ENCODE results near the gene HMCN2.

The HMCN2 gene

DNA sequence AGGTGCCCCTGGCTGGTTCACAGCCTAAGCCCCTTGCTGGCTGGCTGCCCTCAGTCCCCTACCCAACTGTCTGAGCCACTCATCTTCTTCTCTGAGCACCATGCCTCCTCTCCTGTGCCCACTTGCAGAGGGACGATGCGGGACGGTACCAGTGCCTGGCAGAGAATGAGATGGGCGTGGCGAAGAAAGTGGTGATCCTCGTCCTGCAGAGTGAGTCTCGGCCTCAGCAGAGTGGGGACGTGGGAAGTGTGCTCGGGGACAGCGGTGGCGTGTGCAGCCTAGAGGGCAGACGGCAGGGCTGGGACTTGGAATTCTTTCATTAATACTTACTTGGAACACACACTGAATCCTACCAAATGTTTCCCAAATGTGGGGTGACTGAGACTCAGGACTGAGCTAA, 144.9 kb downstream of the HMCN2 start:
- TF ChIP-seq RAD21 (IDR thresholded peaks at IDR 0.05; ENCODE audit: low read depth) = no peak
- TF ChIP-seq, protein P1, sequence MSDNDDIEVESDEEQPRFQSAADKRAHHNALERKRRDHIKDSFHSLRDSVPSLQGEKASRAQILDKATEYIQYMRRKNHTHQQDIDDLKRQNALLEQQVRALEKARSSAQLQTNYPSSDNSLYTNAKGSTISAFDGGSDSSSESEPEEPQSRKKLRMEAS (IDR thresholded peaks at IDR 0.05) = no peak
- TF ChIP-seq CREB1 (IDR thresholded peaks at IDR 0.05; ENCODE audit: low read depth) = no peak
- no peak for TF ChIP-seq TAF1 (IDR thresholded peaks at IDR 0.05; ENCODE audit: low read depth)
- no peak for TF ChIP-seq NFIC (IDR thresholded peaks at IDR 0.05)
- TF ChIP-seq EGR1 (IDR thresholded peaks at IDR 0.05) = no peak
- no peak for TF ChIP-seq TEAD4 (IDR thresholded peaks at IDR 0.05)
- TF ChIP-seq, protein P2, sequence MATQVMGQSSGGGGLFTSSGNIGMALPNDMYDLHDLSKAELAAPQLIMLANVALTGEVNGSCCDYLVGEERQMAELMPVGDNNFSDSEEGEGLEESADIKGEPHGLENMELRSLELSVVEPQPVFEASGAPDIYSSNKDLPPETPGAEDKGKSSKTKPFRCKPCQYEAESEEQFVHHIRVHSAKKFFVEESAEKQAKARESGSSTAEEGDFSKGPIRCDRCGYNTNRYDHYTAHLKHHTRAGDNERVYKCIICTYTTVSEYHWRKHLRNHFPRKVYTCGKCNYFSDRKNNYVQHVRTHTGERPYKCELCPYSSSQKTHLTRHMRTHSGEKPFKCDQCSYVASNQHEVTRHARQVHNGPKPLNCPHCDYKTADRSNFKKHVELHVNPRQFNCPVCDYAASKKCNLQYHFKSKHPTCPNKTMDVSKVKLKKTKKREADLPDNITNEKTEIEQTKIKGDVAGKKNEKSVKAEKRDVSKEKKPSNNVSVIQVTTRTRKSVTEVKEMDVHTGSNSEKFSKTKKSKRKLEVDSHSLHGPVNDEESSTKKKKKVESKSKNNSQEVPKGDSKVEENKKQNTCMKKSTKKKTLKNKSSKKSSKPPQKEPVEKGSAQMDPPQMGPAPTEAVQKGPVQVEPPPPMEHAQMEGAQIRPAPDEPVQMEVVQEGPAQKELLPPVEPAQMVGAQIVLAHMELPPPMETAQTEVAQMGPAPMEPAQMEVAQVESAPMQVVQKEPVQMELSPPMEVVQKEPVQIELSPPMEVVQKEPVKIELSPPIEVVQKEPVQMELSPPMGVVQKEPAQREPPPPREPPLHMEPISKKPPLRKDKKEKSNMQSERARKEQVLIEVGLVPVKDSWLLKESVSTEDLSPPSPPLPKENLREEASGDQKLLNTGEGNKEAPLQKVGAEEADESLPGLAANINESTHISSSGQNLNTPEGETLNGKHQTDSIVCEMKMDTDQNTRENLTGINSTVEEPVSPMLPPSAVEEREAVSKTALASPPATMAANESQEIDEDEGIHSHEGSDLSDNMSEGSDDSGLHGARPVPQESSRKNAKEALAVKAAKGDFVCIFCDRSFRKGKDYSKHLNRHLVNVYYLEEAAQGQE (IDR thresholded peaks at IDR 0.05; ENCODE audit: low read depth) = no peak
- TF ChIP-seq, protein P3, sequence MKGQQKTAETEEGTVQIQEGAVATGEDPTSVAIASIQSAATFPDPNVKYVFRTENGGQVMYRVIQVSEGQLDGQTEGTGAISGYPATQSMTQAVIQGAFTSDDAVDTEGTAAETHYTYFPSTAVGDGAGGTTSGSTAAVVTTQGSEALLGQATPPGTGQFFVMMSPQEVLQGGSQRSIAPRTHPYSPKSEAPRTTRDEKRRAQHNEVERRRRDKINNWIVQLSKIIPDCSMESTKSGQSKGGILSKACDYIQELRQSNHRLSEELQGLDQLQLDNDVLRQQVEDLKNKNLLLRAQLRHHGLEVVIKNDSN (IDR thresholded peaks at IDR 0.05) = no peak
- TF ChIP-seq FOXM1 (IDR thresholded peaks at IDR 0.05; ENCODE audit: borderline replicate concordance, low read depth) = no peak
- no peak for TF ChIP-seq YY1 (IDR thresholded peaks at IDR 0.05; ENCODE audit: low read depth)
- TF ChIP-seq TCF12 (IDR thresholded peaks at IDR 0.05; ENCODE audit: low read depth) = no peak

DNA sequence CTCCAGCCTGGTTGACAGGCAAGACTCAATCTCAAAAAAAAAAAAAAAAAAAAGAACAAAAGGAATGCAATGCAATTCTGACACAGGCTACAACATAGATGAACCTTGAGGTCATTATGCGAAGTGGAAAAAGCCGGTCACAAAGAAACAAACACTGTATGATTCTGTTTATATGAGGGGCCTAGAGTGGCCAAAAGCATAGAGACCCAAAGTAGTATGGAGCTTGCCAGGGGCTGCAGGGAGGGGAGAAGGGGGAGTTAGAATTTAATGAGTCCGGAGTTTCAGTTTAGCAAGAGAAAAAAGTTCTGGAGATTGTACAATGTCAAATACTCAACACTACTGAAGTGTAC, 146.0 kb downstream of the HMCN2 start:
- no peak for TF ChIP-seq TAF1 (IDR thresholded peaks at IDR 0.05; ENCODE audit: low read depth)
- TF ChIP-seq FOXM1 (IDR thresholded peaks at IDR 0.05; ENCODE audit: borderline replicate concordance, low read depth) = no peak
- no peak for TF ChIP-seq EP300 (IDR thresholded peaks at IDR 0.05; ENCODE audit: borderline replicate concordance)
- TF ChIP-seq, protein P3 (IDR thresholded peaks at IDR 0.05) = no peak
- no peak for TF ChIP-seq NFIC (IDR thresholded peaks at IDR 0.05)
- TF ChIP-seq YY1 (IDR thresholded peaks at IDR 0.05; ENCODE audit: low read depth) = no peak
- no peak for TF ChIP-seq CREB1 (IDR thresholded peaks at IDR 0.05; ENCODE audit: low read depth)
- TF ChIP-seq, protein P2 (IDR thresholded peaks at IDR 0.05; ENCODE audit: low read depth) = no peak
- TF ChIP-seq EGR1 (IDR thresholded peaks at IDR 0.05) = no peak
- TF ChIP-seq TCF12 (IDR thresholded peaks at IDR 0.05; ENCODE audit: low read depth) = no peak
- no peak for TF ChIP-seq CEBPB (IDR thresholded peaks at IDR 0.05)
- TF ChIP-seq RAD21 (IDR thresholded peaks at IDR 0.05; ENCODE audit: low read depth) = no peak
- TF ChIP-seq, protein P1 (IDR thresholded peaks at IDR 0.05) = no peak
- no peak for TF ChIP-seq ZBTB7A (IDR thresholded peaks at IDR 0.05; ENCODE audit: low read depth)
- no peak for TF ChIP-seq TEAD4 (IDR thresholded peaks at IDR 0.05)

DNA sequence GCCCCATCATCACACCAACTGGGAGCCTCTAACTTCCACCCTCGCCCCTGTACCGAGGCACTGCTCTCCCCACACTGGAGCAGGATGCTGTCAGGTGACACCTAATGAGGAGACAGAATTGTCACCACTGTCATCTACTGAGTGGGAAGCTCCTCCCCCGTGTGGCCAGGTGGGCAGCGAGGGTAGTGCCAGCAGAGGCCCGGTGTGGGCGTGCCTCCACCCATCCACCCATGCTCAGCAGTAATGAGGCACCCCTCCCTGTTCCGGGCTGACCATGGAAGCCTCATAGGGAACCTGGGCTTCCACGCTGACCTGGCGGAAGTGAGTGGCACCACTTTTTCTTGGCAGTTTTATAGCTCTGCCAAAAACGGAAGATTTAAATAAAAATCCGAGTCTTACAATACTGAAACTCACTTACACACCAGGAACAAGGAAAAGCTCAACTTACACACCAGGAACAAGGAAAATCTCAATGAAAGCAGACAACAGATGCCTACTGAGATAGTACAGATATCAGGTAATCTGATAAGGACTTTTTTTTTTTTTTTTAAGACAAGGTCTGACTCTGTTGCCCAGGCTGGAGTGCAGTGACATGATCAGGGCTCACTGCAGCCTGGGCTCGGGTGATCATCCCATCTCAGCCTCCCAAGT, 148.6 kb downstream of the HMCN2 start:
- TF ChIP-seq, protein P2 (IDR thresholded peaks at IDR 0.05; ENCODE audit: low read depth) = no peak
- TF ChIP-seq YY1 (IDR thresholded peaks at IDR 0.05; ENCODE audit: low read depth) = no peak
- TF ChIP-seq, protein P1 (IDR thresholded peaks at IDR 0.05) = no peak
- no peak for TF ChIP-seq EGR1 (IDR thresholded peaks at IDR 0.05)
- no peak for TF ChIP-seq RAD21 (IDR thresholded peaks at IDR 0.05; ENCODE audit: low read depth)
- TF ChIP-seq TEAD4 (IDR thresholded peaks at IDR 0.05) = no peak
- TF ChIP-seq CEBPB (IDR thresholded peaks at IDR 0.05) = no peak
- TF ChIP-seq CREB1 (IDR thresholded peaks at IDR 0.05; ENCODE audit: low read depth) = no peak
- TF ChIP-seq NFIC (IDR thresholded peaks at IDR 0.05) = no peak
- no peak for TF ChIP-seq FOXM1 (IDR thresholded peaks at IDR 0.05; ENCODE audit: borderline replicate concordance, low read depth)
- TF ChIP-seq TAF1 (IDR thresholded peaks at IDR 0.05; ENCODE audit: low read depth) = no peak
- no peak for TF ChIP-seq ZBTB7A (IDR thresholded peaks at IDR 0.05; ENCODE audit: low read depth)
